ENCODE measurements around the gene SLC34A1. TPM values are rescaled to one million over a fixed set of nuclear protein-coding genes. Genes with fewer than 3 reads are reported as not detected.

The SLC34A1 gene
- total and polyA plus RNA-seq, 2 donors (not counting 1 experiment from before 2014, with no cell fraction given), result 0.06 TPM; not detected in 1

DNA sequence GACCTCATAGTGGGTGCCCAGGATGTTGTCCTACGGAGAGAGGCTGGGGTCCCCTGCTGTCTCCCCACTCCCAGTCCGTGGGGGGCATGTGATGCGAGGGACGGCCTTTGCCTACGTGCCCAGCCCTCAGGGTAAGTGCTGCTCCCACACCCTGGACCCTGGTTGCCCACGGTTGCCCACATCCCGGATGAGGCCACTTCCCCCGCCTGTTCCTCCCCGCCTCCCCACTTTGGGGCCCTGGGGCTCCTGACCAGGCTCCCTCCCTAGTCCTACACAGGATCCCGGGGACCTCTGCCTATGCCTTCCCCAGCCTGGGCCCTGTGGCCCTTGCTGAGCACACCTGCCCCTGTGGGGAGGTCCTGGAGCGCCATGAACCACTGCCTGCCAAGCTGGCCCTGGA, 1.5 kb downstream of the SLC34A1 start:
- no peak overlapping the region for H3K27ac Mint-ChIP-seq
- no peaks in the 10 kb centered on the region for H3K9me3 Mint-ChIP-seq (ENCODE audit: insufficient read depth)
- ChIA-PET CTCF (interaction anchor here (1.2 to 10.1 kb wide), 2 partner anchors 18 to 70 kb away, joined by 6 to 186 read pairs; no protein-coding TSS in a partner anchor), POLR2A (no interaction called here)
- DNase-seq (no peak), ATAC-seq (ENCODE audit: low read depth) (no peak)
- H3K9ac ChIP-seq (ENCODE audit: low read length), result no peak overlapping the region
- no peaks in the 10 kb centered on the region for H3K9me3 ChIP-seq (ENCODE audit: control extremely low read depth in 1 of 3, control insufficient read depth in 2 of 3, insufficient read depth in 1 of 3, low read length in 2 of 3)
- H3K27ac ChIP-seq (ENCODE audit: low read length in 2 of 2), result no peak overlapping the region
- H3K4me1 ChIP-seq (ENCODE audit: control insufficient read depth in 2 of 2, insufficient read depth in 2 of 2, low read length in 2 of 2), result peaks cover 13 to 22% of the 10 kb centered on the region in 2 donors
- peaks cover 25% of the 10 kb centered on the region for H3K4me1 Mint-ChIP-seq
- H3K79me2 ChIP-seq (ENCODE audit: control insufficient read depth, insufficient read depth, low read length), result no peaks in the 10 kb centered on the region
- peaks cover 24% of the 10 kb centered on the region for H3K27me3 Mint-ChIP-seq
- TF ChIP-seq, protein P1, sequence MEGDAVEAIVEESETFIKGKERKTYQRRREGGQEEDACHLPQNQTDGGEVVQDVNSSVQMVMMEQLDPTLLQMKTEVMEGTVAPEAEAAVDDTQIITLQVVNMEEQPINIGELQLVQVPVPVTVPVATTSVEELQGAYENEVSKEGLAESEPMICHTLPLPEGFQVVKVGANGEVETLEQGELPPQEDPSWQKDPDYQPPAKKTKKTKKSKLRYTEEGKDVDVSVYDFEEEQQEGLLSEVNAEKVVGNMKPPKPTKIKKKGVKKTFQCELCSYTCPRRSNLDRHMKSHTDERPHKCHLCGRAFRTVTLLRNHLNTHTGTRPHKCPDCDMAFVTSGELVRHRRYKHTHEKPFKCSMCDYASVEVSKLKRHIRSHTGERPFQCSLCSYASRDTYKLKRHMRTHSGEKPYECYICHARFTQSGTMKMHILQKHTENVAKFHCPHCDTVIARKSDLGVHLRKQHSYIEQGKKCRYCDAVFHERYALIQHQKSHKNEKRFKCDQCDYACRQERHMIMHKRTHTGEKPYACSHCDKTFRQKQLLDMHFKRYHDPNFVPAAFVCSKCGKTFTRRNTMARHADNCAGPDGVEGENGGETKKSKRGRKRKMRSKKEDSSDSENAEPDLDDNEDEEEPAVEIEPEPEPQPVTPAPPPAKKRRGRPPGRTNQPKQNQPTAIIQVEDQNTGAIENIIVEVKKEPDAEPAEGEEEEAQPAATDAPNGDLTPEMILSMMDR (IDR thresholded peaks at IDR 0.05), result no peak
- no peak for TF ChIP-seq EZH2 (IDR thresholded peaks at IDR 0.05; ENCODE audit: borderline replicate concordance, insufficient read depth, low read depth, low read length, poor library complexity, severe bottlenecking)
- no peaks in the 10 kb centered on the region for H3K36me3 ChIP-seq (replicated peaks in 1 of 2; ENCODE audit: control extremely low read depth in 1 of 2, control insufficient read depth in 1 of 2, extremely low read depth in 1 of 2, insufficient read depth in 2 of 2, low read length in 1 of 2)
- H4K20me1 ChIP-seq (ENCODE audit: control insufficient read depth, insufficient read depth, low read length, poor library complexity, severe bottlenecking), result no peaks in the 10 kb centered on the region
- 61% methylated on average over 11 of the region's 11 CpGs for WGBS (ENCODE audit: insufficient coverage)
- intact Hi-C loops (cut with micrococcal nuclease), result no loop called here
- H3K27me3 ChIP-seq (replicated peaks in 1 of 4; ENCODE audit: control extremely low read depth in 1 of 4, control insufficient read depth in 3 of 4, insufficient read depth in 4 of 4, low read length in 3 of 4), result peaks cover 0 to 16% (median 0%) of the 10 kb centered on the region in 4 experiments
- H3K4me2 ChIP-seq (replicated peaks; ENCODE audit: low read depth, low read length, poor library complexity, severe bottlenecking), result no peak overlapping the region
- no peak overlapping the region for H3K4me3 ChIP-seq (ENCODE audit: control extremely low read depth in 1 of 5, extremely low read depth in 1 of 5, insufficient read depth in 1 of 5, low read depth in 2 of 5, low read length in 4 of 5)
- H2AFZ ChIP-seq (ENCODE audit: insufficient read depth, low read depth, low read length, poor library complexity, severe bottlenecking), result no peak overlapping the region
- H3K4me3 Mint-ChIP-seq, result no peak overlapping the region

DNA sequence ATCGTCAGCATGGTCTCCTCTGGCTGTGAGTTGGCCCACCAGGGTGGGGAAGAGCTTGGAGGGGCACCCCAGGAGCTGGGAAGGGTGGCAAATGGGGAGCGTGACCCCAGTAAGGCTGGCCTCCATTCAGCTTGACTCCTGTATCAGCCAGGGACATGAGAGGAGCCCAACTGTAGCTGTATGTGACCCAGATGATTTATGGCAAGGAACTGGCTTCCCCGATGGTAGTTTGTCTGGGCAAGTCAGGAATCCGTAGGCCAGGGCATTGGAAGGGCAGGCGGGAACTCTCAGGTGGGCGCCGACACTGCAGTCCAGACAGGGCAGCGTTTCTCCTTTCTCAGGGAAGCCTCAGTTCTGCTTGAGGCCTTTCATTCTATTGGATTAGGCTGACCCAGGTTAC, 2.3 kb downstream of the SLC34A1 start:
- Histone ChIP-seq H3K4me1 (ENCODE audit: control insufficient read depth in 2 of 2, insufficient read depth in 2 of 2, low read length in 2 of 2) (peaks cover 14 to 24% of the 10 kb centered on the region in 2 donors), H3K9ac (ENCODE audit: low read length) (no peak overlapping the region), H4K20me1 (ENCODE audit: control insufficient read depth, insufficient read depth, low read length, poor library complexity, severe bottlenecking) (no peaks in the 10 kb centered on the region), H3K27me3 (replicated peaks in 1 of 4; ENCODE audit: control extremely low read depth in 1 of 4, control insufficient read depth in 3 of 4, insufficient read depth in 4 of 4, low read length in 3 of 4) (peaks cover 0 to 16% (median 0%) of the 10 kb centered on the region in 4 experiments), H3K4me2 (replicated peaks; ENCODE audit: low read depth, low read length, poor library complexity, severe bottlenecking) (no peak overlapping the region), H2AFZ (ENCODE audit: insufficient read depth, low read depth, low read length, poor library complexity, severe bottlenecking) (no peak overlapping the region), H3K4me3 (ENCODE audit: control extremely low read depth in 1 of 5, extremely low read depth in 1 of 5, insufficient read depth in 1 of 5, low read depth in 2 of 5, low read length in 4 of 5) (no peak overlapping the region), H3K27ac (ENCODE audit: low read length in 2 of 2) (no peak overlapping the region), H3K79me2 (ENCODE audit: control insufficient read depth, insufficient read depth, low read length) (no peaks in the 10 kb centered on the region), H3K9me3 (ENCODE audit: control extremely low read depth in 1 of 3, control insufficient read depth in 2 of 3, insufficient read depth in 1 of 3, low read length in 2 of 3) (no peaks in the 10 kb centered on the region), H3K36me3 (replicated peaks in 1 of 2; ENCODE audit: control extremely low read depth in 1 of 2, control insufficient read depth in 1 of 2, extremely low read depth in 1 of 2, insufficient read depth in 2 of 2, low read length in 1 of 2) (no peaks in the 10 kb centered on the region)
- no peak for TF ChIP-seq EZH2 (IDR thresholded peaks at IDR 0.05; ENCODE audit: borderline replicate concordance, insufficient read depth, low read depth, low read length, poor library complexity, severe bottlenecking)
- TF ChIP-seq, protein P1 (IDR thresholded peaks at IDR 0.05), result no peak
- no peak for ATAC-seq (ENCODE audit: low read depth)
- Mint-ChIP-seq H3K27ac (no peak overlapping the region), H3K27me3 (peaks cover 24% of the 10 kb centered on the region), H3K4me1 (peaks cover 25% of the 10 kb centered on the region), H3K4me3 (no peak overlapping the region), H3K9me3 (ENCODE audit: insufficient read depth) (no peaks in the 10 kb centered on the region)
- CTCF ChIA-PET, result interaction anchor here (1.0 to 10.1 kb wide), 3 partner anchors 17 to 77 kb away, joined by 3 to 186 read pairs (median 6); no protein-coding TSS in a partner anchor
- DNase-seq, result no peak
- 89% methylated on average over 8 of the region's 8 CpGs for WGBS (ENCODE audit: insufficient coverage)
- intact Hi-C loops (cut with micrococcal nuclease), result no loop called here
- POLR2A ChIA-PET, result no interaction called here
